GM13977 (cell line): Measurements from ENCODE around the gene HCRTR2.
"Not testable (repeated sequence)": the region's sequence is repeated elsewhere in the genome, so short reads cannot be mapped to it uniquely, and the experiment has no call there.

Experiments
- DNase-seq: peaks from one replicate; pipeline ENCODE4 v3.0.0; 2012; ENCODE audit warnings: low spot score
- CTCF ChIP-seq: IDR thresholded peaks from 2 replicates; pipeline ENCODE4 v1.5.1; 2012; ENCODE audit warnings: mild to moderate bottlenecking, control low read depth; ENCODE audit not compliant: insufficient read depth; ENCODE audit errors: extremely low read depth, missing control alignments
- in situ Hi-C: fragments of 300-500 bp; cut with MboI; formaldehyde crosslinking; loops from one replicate; pipeline ENCODE4 v1.12.0; 2022; ENCODE audit warnings: low sequenced_read_pairs, low pct_unique_long_range_greater_than_20kb, mixed read lengths, inconsistent platforms; ENCODE audit not compliant: unreplicated experiment

HCRTR2 gene

GRCh38 chr6:55282115-55282514 is 107.8 kb downstream of the HCRTR2 start:
- in situ Hi-C loops = no loop called here
- DNase-seq = no peak
- TF ChIP-seq CTCF = no peak

- no peak for DNase-seq
- in situ Hi-C loops = no loop called here
- TF ChIP-seq CTCF = no peak
Measured at GRCh38 chr6:55286824-55287223, 112.5 kb downstream of the HCRTR2 start.

- in situ Hi-C loops = no loop called here
- no peak for TF ChIP-seq CTCF
- no peak for DNase-seq
Measured at GRCh38 chr6:55290736-55291135, 116.4 kb downstream of the HCRTR2 start.

- in situ Hi-C loops = no loop called here
- peak; percentile 10 for DNase-seq
- TF ChIP-seq CTCF = peak; percentile 43
Measured at GRCh38 chr6:55293116-55293515, 118.8 kb downstream of the HCRTR2 start.

- in situ Hi-C loops, DNase-seq: not testable (repeated sequence)
Measured at GRCh38 chr6:55297214-55297613, 122.9 kb downstream of the HCRTR2 start.

- no peak for DNase-seq
- TF ChIP-seq CTCF = no peak
- in situ Hi-C loops = no loop called here
Measured at GRCh38 chr6:55299286-55299985, 125.1 kb downstream of the HCRTR2 start.

GRCh38 chr6:55304747-55305146 is 130.4 kb downstream of the HCRTR2 start:
- DNase-seq = no peak
- no peak for TF ChIP-seq CTCF
- in situ Hi-C loops = no loop called here
